SU-DHL-6 (cell line): ENCODE results near the gene ZNF618.

ENCODE experiments used
- H2AFZ ChIP-seq: fragments of 200-600 bp; sonication (generic); 2 replicates; pipeline ENCODE4 v1.6.1; 2014; ENCODE audit warnings: low read depth, mild to moderate bottlenecking, moderate library complexity, mixed read lengths, antibody characterized with exemption, low read length; ENCODE audit not compliant: severe bottlenecking
- H3F3A ChIP-seq: fragments of 200-600 bp; shearing (Covaris generic); 2 replicates; pipeline ENCODE4 v1.6.0; 2016; ENCODE audit warnings: antibody characterized with exemption, mild to moderate bottlenecking; ENCODE audit not compliant: insufficient read depth
- H3K27ac ChIP-seq: fragments of 200-600 bp; sonication (generic); 2 replicates; pipeline ENCODE4 v1.5.1; 2016; ENCODE audit warnings: low read depth, mild to moderate bottlenecking, low read length, moderate library complexity, mixed read lengths
- H3K27me3 ChIP-seq: fragments of 200-600 bp; sonication (generic), shearing (Covaris generic); 2 replicates; pipeline ENCODE4 v1.6.0; 2014; ENCODE audit warnings: mild to moderate bottlenecking, low read length
- H3K36me3 ChIP-seq: fragments of 200-600 bp; sonication (generic); 2 replicates; pipeline ENCODE4 v1.6.1; 2014; ENCODE audit warnings: mild to moderate bottlenecking, low read length, mixed read lengths
- H3K4me2 ChIP-seq: fragments of 300-600, 200-600 bp; shearing (Covaris generic), sonication (generic); 2 replicates; pipeline ENCODE4 v1.6.0; 2014; ENCODE audit warnings: low read length, low read depth, mild to moderate bottlenecking; ENCODE audit not compliant: poor library complexity, severe bottlenecking
- H3K4me3 ChIP-seq: fragments of 200-600 bp; sonication (generic); 2 replicates; pipeline ENCODE4 v1.5.1; 2014; ENCODE audit warnings: antibody characterized with exemption, low read length, mild to moderate bottlenecking, mixed read lengths; ENCODE audit not compliant: insufficient read depth, poor library complexity, severe bottlenecking
- H3K79me2 ChIP-seq: fragments of 200-600 bp; sonication (generic); 2 replicates; pipeline ENCODE4 v1.6.1; 2014; ENCODE audit warnings: mild to moderate bottlenecking, low read length, moderate library complexity; ENCODE audit not compliant: insufficient read depth
- H3K9ac ChIP-seq: fragments of 200-600 bp; sonication (generic); 2 replicates; pipeline ENCODE4 v1.7.0; 2014; ENCODE audit warnings: mild to moderate bottlenecking, low read length
- H3K9me2 ChIP-seq: fragments of 200-600 bp; sonication (generic); replicated peaks from 2 replicates; pipeline ENCODE4 v1.6.1; 2014; ENCODE audit warnings: low read length; ENCODE audit not compliant: insufficient read depth
- H3K9me3 ChIP-seq: fragments of 200-600 bp; sonication (generic); 2 replicates; pipeline ENCODE4 v1.6.1; 2014; ENCODE audit warnings: low read length, mixed read lengths; ENCODE audit not compliant: insufficient read depth
- H4K20me1 ChIP-seq: fragments of 200-600 bp; sonication (generic); 2 replicates; pipeline ENCODE4 v1.6.1; 2014; ENCODE audit warnings: low read depth, mild to moderate bottlenecking, antibody characterized with exemption, low read length, moderate library complexity, mixed read lengths
- EZH2phosphoT487 ChIP-seq: fragments of 200-600 bp; sonication (generic), shearing (Covaris generic); conservative IDR thresholded peaks from 2 replicates; pipeline ENCODE4 v1.6.1; 2018; ENCODE audit warnings: mild to moderate bottlenecking, antibody characterized with exemption, low read length, moderate library complexity, mixed read lengths
- TF ChIP-seq, protein P1 (sequence below): fragments of 200-600 bp; sonication (generic); IDR thresholded peaks from one replicate; pipeline ENCODE4 v1.5.1; 2017; ENCODE audit warnings: antibody characterized with exemption, mild to moderate bottlenecking, low read length, moderate library complexity; ENCODE audit not compliant: insufficient read depth, poor library complexity, severe bottlenecking

ZNF618 gene

DNA sequence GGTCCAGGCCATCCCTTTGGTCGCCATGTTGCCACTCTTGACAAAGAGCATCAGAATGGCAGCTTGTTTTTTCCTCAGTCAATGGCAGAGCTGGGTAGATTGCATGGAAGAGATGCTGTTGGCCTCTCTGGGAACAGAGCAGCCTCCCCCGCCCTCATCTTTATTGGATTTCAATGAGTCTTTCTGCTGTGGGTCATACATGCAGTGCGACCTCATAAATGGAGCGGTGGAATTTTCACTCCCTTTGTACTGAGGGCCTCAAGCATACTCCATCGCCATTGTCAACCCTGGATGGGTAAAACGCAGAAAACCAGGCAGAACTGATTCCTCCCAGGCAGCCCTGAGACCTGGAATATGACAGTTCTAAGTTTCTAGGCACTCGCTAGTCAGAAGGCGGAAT, 71.8 kb downstream of the ZNF618 start:
- H3K79me2 ChIP-seq, result no peaks in the 10 kb centered on the region
- H2AFZ ChIP-seq, result no peak overlapping the region
- TF ChIP-seq EZH2phosphoT487, result no peak
- TF ChIP-seq, protein P1, sequence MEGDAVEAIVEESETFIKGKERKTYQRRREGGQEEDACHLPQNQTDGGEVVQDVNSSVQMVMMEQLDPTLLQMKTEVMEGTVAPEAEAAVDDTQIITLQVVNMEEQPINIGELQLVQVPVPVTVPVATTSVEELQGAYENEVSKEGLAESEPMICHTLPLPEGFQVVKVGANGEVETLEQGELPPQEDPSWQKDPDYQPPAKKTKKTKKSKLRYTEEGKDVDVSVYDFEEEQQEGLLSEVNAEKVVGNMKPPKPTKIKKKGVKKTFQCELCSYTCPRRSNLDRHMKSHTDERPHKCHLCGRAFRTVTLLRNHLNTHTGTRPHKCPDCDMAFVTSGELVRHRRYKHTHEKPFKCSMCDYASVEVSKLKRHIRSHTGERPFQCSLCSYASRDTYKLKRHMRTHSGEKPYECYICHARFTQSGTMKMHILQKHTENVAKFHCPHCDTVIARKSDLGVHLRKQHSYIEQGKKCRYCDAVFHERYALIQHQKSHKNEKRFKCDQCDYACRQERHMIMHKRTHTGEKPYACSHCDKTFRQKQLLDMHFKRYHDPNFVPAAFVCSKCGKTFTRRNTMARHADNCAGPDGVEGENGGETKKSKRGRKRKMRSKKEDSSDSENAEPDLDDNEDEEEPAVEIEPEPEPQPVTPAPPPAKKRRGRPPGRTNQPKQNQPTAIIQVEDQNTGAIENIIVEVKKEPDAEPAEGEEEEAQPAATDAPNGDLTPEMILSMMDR, result no peak
- H3K36me3 ChIP-seq, result no peaks in the 10 kb centered on the region
- H4K20me1 ChIP-seq, result no peaks in the 10 kb centered on the region
- no peak overlapping the region for H3K9ac ChIP-seq
- H3K4me3 ChIP-seq, result no peak overlapping the region
- no peaks in the 10 kb centered on the region for H3K9me2 ChIP-seq
- no peaks in the 10 kb centered on the region for H3F3A ChIP-seq
- H3K9me3 ChIP-seq, result no peaks in the 10 kb centered on the region
- H3K27ac ChIP-seq, result no peak overlapping the region
- no peak overlapping the region for H3K4me2 ChIP-seq
- no peaks in the 10 kb centered on the region for H3K27me3 ChIP-seq

DNA sequence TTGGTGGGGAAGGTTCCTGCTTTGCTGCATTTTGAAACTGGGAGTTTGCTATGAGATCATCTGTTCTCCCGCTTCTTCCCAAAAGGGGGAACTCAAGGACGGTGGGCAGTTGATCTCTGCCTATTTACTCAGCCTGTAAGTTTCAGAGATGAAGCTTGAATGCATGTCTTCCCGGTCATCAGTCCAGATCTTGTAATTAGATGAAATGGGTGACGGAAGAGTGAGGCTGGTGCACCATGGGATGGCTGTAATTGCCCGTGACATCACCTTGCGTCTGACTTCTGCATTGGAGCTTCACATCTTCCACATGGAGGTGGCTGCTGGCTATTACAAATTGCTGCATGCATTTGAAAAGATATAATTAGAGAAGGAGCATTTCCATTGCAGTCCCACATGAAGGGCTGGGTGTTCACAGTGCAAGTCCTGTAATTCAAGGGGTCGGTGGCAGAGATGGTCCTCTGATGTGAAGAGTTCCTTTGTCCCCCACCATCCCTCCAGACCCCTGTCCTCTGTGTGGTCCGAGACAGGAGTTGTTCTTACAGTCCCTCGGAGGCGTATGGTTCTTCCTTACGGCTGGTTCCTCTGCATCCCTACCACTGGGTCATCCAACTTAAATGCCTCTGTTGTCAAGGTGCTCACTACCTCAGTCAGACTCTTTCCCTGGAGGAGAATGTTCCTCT, 72.9 kb downstream of the ZNF618 start:
- Histone ChIP-seq H3F3A (no peaks in the 10 kb centered on the region), H3K9ac (no peak overlapping the region), H3K9me3 (no peaks in the 10 kb centered on the region), H3K79me2 (no peaks in the 10 kb centered on the region), H2AFZ (no peak overlapping the region), H3K4me2 (no peak overlapping the region), H3K27ac (no peak overlapping the region), H4K20me1 (no peaks in the 10 kb centered on the region), H3K36me3 (no peaks in the 10 kb centered on the region), H3K9me2 (no peaks in the 10 kb centered on the region), H3K27me3 (no peaks in the 10 kb centered on the region), H3K4me3 (no peak overlapping the region)
- TF ChIP-seq, protein P1, result no peak
- TF ChIP-seq EZH2phosphoT487, result no peak

DNA sequence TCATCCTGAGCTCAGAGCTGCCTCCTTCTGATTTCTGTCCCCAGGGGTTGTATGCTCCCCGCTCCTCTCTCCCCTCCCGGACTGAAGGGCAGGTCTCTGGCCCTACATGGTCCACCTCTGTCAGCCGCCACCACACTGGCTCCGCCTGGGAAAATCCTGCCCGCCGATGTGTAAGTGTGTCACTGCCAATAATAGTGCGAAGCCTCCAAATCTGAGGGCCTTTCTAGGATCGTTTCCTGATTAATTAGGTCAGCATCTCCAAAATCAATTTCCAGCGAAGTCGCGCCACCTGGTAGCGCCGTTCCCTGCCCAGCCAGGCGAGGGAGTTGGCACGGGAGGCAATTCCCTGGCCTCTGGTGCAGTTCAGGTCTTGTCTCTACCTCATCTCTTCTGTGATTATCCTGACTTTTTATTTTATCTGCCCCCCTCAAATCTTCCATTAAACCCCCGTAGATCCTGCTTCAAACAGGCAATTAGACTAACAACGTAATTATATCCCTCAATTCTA, 73.5 kb downstream of the ZNF618 start:
- no peak for TF ChIP-seq EZH2phosphoT487
- TF ChIP-seq, protein P1, result no peak
- Histone ChIP-seq H3F3A (no peaks in the 10 kb centered on the region), H3K9ac (no peak overlapping the region), H2AFZ (no peak overlapping the region), H4K20me1 (no peaks in the 10 kb centered on the region), H3K4me2 (no peak overlapping the region), H3K27me3 (no peaks in the 10 kb centered on the region), H3K27ac (no peak overlapping the region), H3K4me3 (no peak overlapping the region), H3K36me3 (no peaks in the 10 kb centered on the region), H3K9me3 (no peaks in the 10 kb centered on the region), H3K9me2 (no peaks in the 10 kb centered on the region), H3K79me2 (no peaks in the 10 kb centered on the region)
